BE2C (cell line): Measurements from ENCODE around the gene TESK2.

ENCODE experiments used
- DNase-seq: peaks from one replicate; pipeline ENCODE4 v3.0.0-alpha.2; 2020
- H3K27me3 ChIP-seq: fragments of 250-450 bp; sonication (Bioruptor Pico); 2 replicates; pipeline ENCODE4 v1.5.1; 2020; ENCODE audit warnings: mild to moderate bottlenecking
- H3K36me3 ChIP-seq: fragments of 250-450 bp; sonication (Bioruptor Pico); 2 replicates; pipeline ENCODE4 v1.5.1; 2020; ENCODE audit warnings: mild to moderate bottlenecking
- H3K4me1 ChIP-seq: fragments of 250-450 bp; sonication (Bioruptor Pico); 2 replicates; pipeline ENCODE4 v1.5.1; 2020
- H3K4me3 ChIP-seq: 2 replicates; pipeline ENCODE4 v1.5.1; 2011; ENCODE audit warnings: low read depth, low read length
- H3K9me3 ChIP-seq: fragments of 250-450 bp; sonication (Bioruptor Pico); 2 replicates; pipeline ENCODE4 v1.5.1; 2020
- CTCF ChIP-seq: IDR thresholded peaks from 2 replicates; pipeline ENCODE4 v1.5.1; 2012; ENCODE audit warnings: mild to moderate bottlenecking, low read depth, low read length

The TESK2 gene

DNA sequence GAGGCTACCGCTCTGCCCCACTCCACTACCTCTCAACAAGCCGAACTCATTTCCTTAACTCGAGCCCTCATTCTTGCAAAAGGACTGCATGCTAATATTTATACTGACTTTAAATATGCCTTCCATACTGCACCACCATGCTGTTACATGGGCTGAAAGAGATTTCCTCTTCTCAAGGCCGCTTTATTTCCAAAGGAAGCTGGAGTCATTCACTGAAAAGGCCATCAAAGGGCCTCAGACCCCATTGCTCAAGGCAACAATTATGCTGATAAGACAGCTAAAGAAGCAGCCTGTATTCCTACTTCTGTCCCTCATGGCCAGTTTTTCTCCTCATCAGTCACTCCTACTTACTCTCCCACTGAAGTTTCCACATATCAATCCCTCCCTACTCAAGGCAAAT, 171.2 kb downstream of the TESK2 start:
- Histone ChIP-seq H3K27me3 (no peaks in the 10 kb centered on the region), H3K4me1 (no peaks in the 10 kb centered on the region), H3K36me3 (no peaks in the 10 kb centered on the region), H3K9me3 (no peaks in the 10 kb centered on the region), H3K4me3 (no peak overlapping the region)
- no peak for DNase-seq
- no peak for TF ChIP-seq CTCF

DNA sequence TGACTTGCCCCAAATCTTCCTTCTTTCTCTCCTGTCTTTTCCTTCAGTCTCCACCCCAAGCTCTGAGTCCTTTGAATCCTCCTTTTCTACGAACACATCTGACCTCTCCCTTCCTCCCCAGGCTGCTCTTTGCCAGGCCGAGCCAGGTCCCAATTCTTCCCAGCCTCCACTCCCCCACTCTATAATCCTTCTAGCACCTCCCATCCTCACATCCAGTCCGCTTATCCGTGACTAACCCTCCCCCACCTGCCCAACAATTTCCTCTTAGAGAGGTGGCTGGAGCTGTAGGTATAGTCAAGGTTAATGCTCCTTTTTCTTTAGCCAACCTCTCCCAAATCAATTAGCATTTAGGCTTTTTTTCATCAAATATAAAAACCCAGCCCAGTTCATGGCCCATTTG, 173.8 kb downstream of the TESK2 start:
- no peaks in the 10 kb centered on the region for H3K9me3 ChIP-seq
- no peak for TF ChIP-seq CTCF
- no peaks in the 10 kb centered on the region for H3K4me1 ChIP-seq
- no peaks in the 10 kb centered on the region for H3K27me3 ChIP-seq
- DNase-seq = no peak
- no peak overlapping the region for H3K4me3 ChIP-seq
- no peaks in the 10 kb centered on the region for H3K36me3 ChIP-seq

DNA sequence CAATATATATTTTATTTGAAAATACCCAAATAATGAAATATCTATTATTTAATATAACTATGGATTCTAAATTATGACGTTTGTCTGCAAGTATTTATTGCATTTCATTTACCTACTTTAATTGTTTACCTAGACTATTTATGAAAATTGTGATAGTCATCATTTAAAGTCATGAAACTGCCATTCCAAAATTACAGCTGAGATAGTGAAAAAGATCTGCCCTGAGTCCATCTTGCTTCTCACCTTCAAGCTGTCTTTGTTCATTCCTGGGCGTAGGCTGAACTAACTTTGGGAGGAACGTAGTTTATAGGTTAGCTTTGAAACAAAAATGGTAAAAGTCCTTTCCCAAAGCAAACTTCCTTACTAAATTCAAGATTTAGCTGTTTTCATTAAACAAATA, 176.7 kb downstream of the TESK2 start:
- Histone ChIP-seq H3K4me1 (no peaks in the 10 kb centered on the region), H3K9me3 (no peaks in the 10 kb centered on the region), H3K27me3 (no peaks in the 10 kb centered on the region), H3K36me3 (no peaks in the 10 kb centered on the region), H3K4me3 (no peak overlapping the region)
- no peak for TF ChIP-seq CTCF
- no peak for DNase-seq

- TF ChIP-seq CTCF = no peak
- H3K36me3 ChIP-seq = no peaks in the 10 kb centered on the region
- H3K27me3 ChIP-seq = no peaks in the 10 kb centered on the region
- DNase-seq = no peak
- no peaks in the 10 kb centered on the region for H3K4me1 ChIP-seq
- no peak overlapping the region for H3K4me3 ChIP-seq
- no peaks in the 10 kb centered on the region for H3K9me3 ChIP-seq
Observed at GRCh38 chr1:45306905-45307304, 184.1 kb downstream of the TESK2 start.

GRCh38 chr1:45306319-45306718, 184.6 kb downstream of the TESK2 start:
- no peak for TF ChIP-seq CTCF
- Histone ChIP-seq H3K27me3 (no peaks in the 10 kb centered on the region), H3K4me1 (no peaks in the 10 kb centered on the region), H3K36me3 (no peaks in the 10 kb centered on the region), H3K4me3 (no peak overlapping the region), H3K9me3 (no peaks in the 10 kb centered on the region)
- DNase-seq = no peak

DNA sequence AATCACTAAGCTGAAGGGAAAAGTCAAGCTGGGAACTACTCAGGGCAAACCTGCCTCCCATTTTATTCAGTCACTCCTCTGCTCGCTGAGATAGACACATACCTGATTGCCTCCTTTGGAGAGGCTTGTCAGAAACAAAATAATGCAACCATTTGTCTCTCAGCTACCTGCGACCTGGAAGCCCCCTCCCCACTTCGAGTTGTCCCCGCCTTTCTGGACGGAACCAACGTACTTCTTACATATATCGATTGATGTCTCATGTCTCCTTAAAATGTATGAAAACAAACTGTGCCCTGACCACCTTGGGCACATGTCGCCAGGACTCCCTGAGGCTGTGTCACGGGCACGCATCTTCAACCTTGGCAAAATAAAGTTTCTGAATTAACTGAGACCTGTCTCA, 185.7 kb downstream of the TESK2 start:
- Histone ChIP-seq H3K4me1 (no peaks in the 10 kb centered on the region), H3K4me3 (no peak overlapping the region), H3K27me3 (no peaks in the 10 kb centered on the region), H3K36me3 (no peaks in the 10 kb centered on the region), H3K9me3 (no peaks in the 10 kb centered on the region)
- no peak for DNase-seq
- no peak for TF ChIP-seq CTCF
